RWPE2 (cell line): ENCODE data around the gene DNAJB6.
A peak's percentile ranks its signal among the peaks of the same experiment; 100 is the strongest.

ENCODE experiments used
- ATAC-seq: fragments of 200-7000 bp; cut with Tn5 transposase; 3 replicates; pipeline ENCODE4 v1.9.1; 2021; ENCODE audit warnings: low read depth
- DNase-seq: peaks from one replicate; pipeline ENCODE4 v3.0.0-alpha.2; 2020; ENCODE audit warnings: low spot score
- H3K27ac ChIP-seq: fragments of 450-650 bp; 2 replicates; pipeline ENCODE4 v1.5.1; 2017; ENCODE audit warnings: mild to moderate bottlenecking; ENCODE audit not compliant: poor library complexity, severe bottlenecking
- H3K27me3 ChIP-seq: fragments of 250-450 bp; sonication (Bioruptor Pico); 2 replicates; pipeline ENCODE4 v1.5.1; 2021; ENCODE audit warnings: mild to moderate bottlenecking, moderate library complexity; ENCODE audit not compliant: insufficient read depth, poor library complexity, severe bottlenecking
- H3K36me3 ChIP-seq: fragments of 250-450 bp; sonication (Bioruptor Pico); 2 replicates; pipeline ENCODE4 v1.5.1; 2020; ENCODE audit warnings: low read depth, mild to moderate bottlenecking, moderate library complexity
- H3K4me1 ChIP-seq: fragments of 250-450 bp; sonication (Bioruptor Pico); 2 replicates; pipeline ENCODE4 v1.5.1; 2021; ENCODE audit warnings: mild to moderate bottlenecking, moderate library complexity; ENCODE audit not compliant: insufficient read depth, poor library complexity, severe bottlenecking
- H3K4me3 ChIP-seq: fragments of 250-450 bp; sonication (Bioruptor Pico); 2 replicates; pipeline ENCODE4 v1.5.1; 2021; ENCODE audit warnings: mild to moderate bottlenecking, moderate library complexity; ENCODE audit not compliant: severe bottlenecking
- H3K9me3 ChIP-seq: fragments of 250-450 bp; sonication (Bioruptor Pico); 2 replicates; pipeline ENCODE4 v1.5.1; 2021; ENCODE audit warnings: mild to moderate bottlenecking, moderate library complexity; ENCODE audit not compliant: severe bottlenecking
- CTCF ChIP-seq: fragments of 450-650 bp; IDR thresholded peaks from one replicate; pipeline ENCODE4 v1.5.1; 2017; ENCODE audit warnings: mild to moderate bottlenecking, moderate library complexity; ENCODE audit not compliant: poor library complexity, severe bottlenecking

Gene DNAJB6

GRCh38 chr7:157293413-157293788, 43.4 kb upstream of the DNAJB6 start:
- Histone ChIP-seq H3K36me3 (no peaks in the 10 kb centered on the region), H3K9me3 (no peaks in the 10 kb centered on the region)

GRCh38 chr7:157294773-157295172, 42.0 kb upstream of the DNAJB6 start:
- no peak for ATAC-seq
- Histone ChIP-seq H3K4me3 (no peak overlapping the region), H3K4me1 (peaks cover 26% of the 10 kb centered on the region), H3K27me3 (no peaks in the 10 kb centered on the region), H3K9me3 (no peaks in the 10 kb centered on the region), H3K36me3 (no peaks in the 10 kb centered on the region), H3K27ac (peak overlapping the region; percentile 89)
- DNase-seq, result no peak
- no peak for TF ChIP-seq CTCF

More at GRCh38 chr7:157293413-157293788, 43.4 kb upstream of the DNAJB6 start:
- peaks cover 28% of the 10 kb centered on the region for H3K4me1 ChIP-seq
- no peak for TF ChIP-seq CTCF
- ATAC-seq, result peak; percentile 8; the same call in 1 of the 3 replicates
- no peaks in the 10 kb centered on the region for H3K27me3 ChIP-seq
- no peak for DNase-seq
- peak overlapping the region; percentile 89 for H3K27ac ChIP-seq
- no peak overlapping the region for H3K4me3 ChIP-seq

- Histone ChIP-seq H3K27me3 (no peaks in the 10 kb centered on the region), H3K36me3 (no peaks in the 10 kb centered on the region), H3K4me1 (peaks cover 25% of the 10 kb centered on the region), H3K4me3 (no peak overlapping the region), H3K27ac (no peak overlapping the region), H3K9me3 (no peaks in the 10 kb centered on the region)
- no peak for DNase-seq
- ATAC-seq, result no peak
- no peak for TF ChIP-seq CTCF
Measured at GRCh38 chr7:157295338-157295737, 41.5 kb upstream of the DNAJB6 start.

GRCh38 chr7:157297185-157297584, 39.6 kb upstream of the DNAJB6 start:
- no peak for ATAC-seq
- TF ChIP-seq CTCF, result no peak
- peaks cover 25% of the 10 kb centered on the region for H3K4me1 ChIP-seq

GRCh38 chr7:157299317-157299612, 37.5 kb upstream of the DNAJB6 start:
- no peaks in the 10 kb centered on the region for H3K27me3 ChIP-seq
- TF ChIP-seq CTCF, result no peak
- no peak for ATAC-seq
- no peaks in the 10 kb centered on the region for H3K36me3 ChIP-seq
- H3K9me3 ChIP-seq, result no peaks in the 10 kb centered on the region
- peak overlapping the region; percentile 70 for H3K27ac ChIP-seq
- DNase-seq, result no peak
- H3K4me3 ChIP-seq, result no peak overlapping the region
- H3K4me1 ChIP-seq, result peaks cover 7% of the 10 kb centered on the region

More at GRCh38 chr7:157297185-157297584, 39.6 kb upstream of the DNAJB6 start:
- Histone ChIP-seq H3K27me3 (no peaks in the 10 kb centered on the region), H3K9me3 (no peaks in the 10 kb centered on the region), H3K27ac (no peak overlapping the region), H3K36me3 (no peaks in the 10 kb centered on the region), H3K4me3 (no peak overlapping the region)
- no peak for DNase-seq
